GM20000 (cell line): ENCODE data around the gene SKOR1.

Source experiments
- DNase-seq: peaks from one replicate; pipeline ENCODE4 v3.0.0; 2012; ENCODE audit warnings: low spot score
- TF ChIP-seq, protein P1 (sequence below): IDR thresholded peaks from 2 replicates; pipeline ENCODE4 v1.5.1; 2012; ENCODE audit warnings: mild to moderate bottlenecking, control low read depth; ENCODE audit errors: extremely low read depth, missing control alignments

Gene SKOR1

DNA sequence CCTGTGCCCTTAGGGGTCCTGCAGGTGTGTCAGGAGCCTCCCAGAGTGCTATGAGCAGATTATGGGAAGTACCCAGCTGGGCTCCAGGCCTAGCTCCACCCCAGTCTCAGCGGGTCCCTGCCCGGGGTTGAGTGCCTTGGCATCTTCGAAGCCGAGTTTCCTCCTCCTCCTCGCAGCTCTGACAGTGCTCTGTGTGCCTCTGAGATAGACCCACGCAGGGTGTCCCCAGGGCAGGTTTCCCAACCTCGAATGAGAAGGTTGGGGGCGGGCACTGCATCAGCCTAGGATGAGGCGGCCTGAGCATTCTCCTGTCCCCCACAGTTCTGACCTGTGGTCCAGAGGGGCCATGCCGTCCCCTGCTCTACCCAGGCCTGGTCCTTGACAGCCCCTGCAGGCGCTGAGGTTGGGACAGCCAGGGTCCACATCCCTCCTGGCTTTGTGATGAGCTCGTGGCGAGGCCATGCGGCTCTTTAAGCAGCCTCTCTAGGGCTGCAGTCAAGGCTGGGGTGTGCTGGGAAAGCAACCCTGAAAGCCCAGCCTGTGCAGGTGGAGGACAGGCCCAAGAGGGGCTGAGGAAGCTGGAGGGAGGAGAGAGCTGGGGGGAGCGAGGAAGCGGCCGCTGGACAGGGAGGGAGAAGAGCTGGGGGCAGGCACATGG, 20.2 kb upstream of the SKOR1 start:
- TF ChIP-seq, protein P1, sequence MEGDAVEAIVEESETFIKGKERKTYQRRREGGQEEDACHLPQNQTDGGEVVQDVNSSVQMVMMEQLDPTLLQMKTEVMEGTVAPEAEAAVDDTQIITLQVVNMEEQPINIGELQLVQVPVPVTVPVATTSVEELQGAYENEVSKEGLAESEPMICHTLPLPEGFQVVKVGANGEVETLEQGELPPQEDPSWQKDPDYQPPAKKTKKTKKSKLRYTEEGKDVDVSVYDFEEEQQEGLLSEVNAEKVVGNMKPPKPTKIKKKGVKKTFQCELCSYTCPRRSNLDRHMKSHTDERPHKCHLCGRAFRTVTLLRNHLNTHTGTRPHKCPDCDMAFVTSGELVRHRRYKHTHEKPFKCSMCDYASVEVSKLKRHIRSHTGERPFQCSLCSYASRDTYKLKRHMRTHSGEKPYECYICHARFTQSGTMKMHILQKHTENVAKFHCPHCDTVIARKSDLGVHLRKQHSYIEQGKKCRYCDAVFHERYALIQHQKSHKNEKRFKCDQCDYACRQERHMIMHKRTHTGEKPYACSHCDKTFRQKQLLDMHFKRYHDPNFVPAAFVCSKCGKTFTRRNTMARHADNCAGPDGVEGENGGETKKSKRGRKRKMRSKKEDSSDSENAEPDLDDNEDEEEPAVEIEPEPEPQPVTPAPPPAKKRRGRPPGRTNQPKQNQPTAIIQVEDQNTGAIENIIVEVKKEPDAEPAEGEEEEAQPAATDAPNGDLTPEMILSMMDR = no peak

DNA sequence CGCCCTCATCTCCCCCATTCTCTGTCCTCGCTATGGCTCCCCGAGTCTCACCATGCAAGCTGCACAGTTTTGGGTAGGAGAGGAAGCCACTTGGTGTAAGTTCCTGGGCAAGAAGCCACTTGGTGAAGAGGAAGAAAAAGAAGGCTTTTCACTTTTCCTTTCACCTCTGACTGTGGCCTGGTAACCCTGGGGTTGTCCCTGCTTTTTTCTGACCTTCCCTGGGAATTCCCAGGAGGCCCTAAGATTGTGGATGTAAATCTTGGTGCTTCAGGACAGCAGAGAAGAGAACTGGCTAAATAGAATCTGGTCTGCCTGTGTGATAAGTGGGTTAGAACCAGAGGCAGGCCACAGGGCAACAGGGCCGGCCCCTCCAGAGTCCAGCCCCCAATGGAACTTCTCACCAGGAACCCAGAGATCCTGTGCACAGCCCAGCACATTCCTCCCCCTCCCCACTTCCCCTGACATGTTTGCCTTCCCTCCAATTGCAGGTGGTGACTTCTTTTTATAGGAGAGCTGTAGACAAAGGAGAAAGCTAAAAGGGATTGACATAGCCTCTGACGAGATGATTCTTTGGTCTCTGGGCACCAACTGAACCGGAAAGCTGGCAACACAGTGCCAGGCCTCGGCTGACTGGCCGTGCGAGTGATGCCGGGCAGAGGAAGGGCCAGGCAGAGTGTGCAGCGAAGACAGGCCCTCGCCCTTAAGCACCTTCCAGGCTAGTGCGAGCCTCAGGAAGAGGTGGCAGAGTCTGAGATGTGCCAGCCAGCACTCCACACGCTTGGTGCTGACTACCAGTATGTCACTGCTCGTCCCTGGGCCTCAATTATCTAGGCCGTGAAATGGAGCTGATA, 19.4 kb upstream of the SKOR1 start:
- TF ChIP-seq, protein P1 = no peak
- DNase-seq = no peak

More for the DNA sequence above, 20.2 kb upstream of the SKOR1 start:
- DNase-seq = no peak

DNA sequence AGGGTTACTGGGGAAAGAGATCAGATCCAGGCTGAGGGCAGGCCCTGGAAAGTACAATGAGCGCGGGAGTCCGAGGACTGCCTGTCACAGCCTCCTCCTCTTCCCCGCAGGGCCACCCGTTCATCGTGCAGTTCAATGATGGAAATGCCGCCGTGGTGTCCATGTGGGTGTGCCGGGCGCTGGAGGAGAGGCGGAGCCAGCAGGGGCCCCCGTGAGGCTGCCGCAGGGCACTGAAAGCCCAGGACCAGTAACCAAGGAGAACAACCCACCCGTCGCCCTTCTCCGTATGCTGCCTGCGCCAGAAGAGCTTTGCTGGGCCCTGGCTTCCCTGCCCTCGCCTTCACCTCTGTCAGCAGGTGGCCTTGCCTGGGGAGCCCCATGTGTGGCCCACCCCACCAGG, 18.8 kb upstream of the SKOR1 start:
- TF ChIP-seq, protein P1 = no peak
- no peak for DNase-seq

DNA sequence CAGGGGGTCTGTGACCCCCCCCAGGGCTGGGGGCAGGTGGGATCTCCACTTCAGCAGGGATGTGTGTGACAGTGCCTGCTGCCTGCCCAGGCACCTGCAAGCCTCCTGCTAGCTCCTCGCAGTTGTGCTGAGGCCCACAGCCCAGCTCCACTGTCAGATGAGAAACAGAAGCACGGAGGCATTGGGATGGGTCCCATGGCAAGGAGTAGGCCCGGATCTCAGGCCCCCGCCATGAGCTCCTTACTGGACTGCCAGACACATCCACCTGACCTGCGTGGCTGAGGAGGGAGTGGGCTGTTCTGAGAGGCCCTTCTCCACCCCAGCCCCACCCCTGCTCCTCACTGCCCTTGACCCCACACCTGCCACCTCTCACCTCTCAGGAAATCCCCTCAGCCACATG, 18.2 kb upstream of the SKOR1 start:
- DNase-seq = no peak
- TF ChIP-seq, protein P1 = no peak

DNA sequence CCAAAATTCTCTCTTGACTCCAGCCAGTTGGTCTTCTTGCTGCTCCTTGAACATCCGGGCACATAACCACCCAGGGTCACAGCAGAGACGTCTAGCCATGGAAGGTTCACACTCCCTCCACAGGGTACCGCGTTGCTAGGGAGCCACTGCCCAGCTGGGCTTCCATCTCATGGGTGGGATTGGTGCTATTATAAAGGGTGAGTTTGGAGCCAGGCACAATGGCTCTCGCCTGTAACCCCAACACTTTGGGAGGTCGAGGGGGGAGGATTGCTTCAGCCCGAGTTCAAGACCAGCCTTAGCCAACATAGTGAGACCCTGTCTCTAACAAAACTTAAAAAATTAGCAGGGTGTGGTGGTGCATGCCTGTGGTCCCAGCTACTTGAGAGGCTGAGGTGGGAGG, 17.5 kb upstream of the SKOR1 start:
- DNase-seq = no peak
- TF ChIP-seq, protein P1 = no peak

DNA sequence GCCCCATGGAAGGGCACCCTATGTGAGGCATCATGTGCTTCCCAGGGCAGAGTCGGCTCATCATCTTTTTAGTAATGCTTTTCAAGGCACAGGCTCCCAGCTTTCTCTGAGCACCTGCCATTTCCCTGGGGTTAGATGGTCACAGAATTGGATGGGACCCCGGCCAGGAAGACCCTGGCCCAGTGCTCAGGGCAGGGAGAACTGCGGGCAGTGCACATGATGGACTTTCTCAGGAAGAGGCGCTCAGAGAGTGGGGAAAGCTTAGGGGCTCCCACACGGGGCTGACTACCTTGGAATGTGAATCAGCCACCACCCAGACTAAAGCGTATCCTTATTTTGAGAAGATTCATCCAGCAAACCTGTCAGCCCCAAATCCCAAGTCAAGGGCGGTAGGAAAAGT, 16.5 kb upstream of the SKOR1 start:
- no peak for DNase-seq
- TF ChIP-seq, protein P1 = no peak

DNA sequence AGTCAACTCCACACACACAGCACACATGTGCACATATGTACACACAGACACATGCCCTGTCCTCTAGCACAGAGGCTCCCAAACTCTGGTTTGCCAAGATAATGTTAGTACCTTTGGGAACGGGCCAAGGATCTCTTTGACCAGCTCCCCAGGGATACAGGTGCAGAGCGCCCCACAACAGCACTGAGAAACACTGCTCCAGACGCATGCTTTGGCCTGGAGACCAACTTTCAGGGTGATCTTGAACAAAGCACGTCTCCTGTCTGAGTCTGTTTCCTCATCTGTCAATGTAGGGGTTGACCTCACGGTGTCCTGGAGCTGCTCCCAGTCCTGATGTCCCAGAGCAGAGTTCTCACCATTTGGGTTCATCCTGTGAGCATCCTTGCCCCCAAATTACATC, 15.9 kb upstream of the SKOR1 start:
- TF ChIP-seq, protein P1 = no peak
- DNase-seq = no peak
